Endothelial cell of umbilical vein (primary cell): Measurements from ENCODE around the gene GSTP1. TPM values are rescaled to one million over a fixed set of nuclear protein-coding genes. Genes with fewer than 3 reads are reported as not detected.
"Not testable (repeated sequence)": the region's sequence is repeated elsewhere in the genome, so short reads cannot be mapped to it uniquely, and the experiment has no call there.

Experiments
- BruUV-seq: library from RNA; stranded (reverse); fragments of 400-500 nt; replicated peaks from 2 replicates; lab custom pipeline; 2021; lab: Mats Ljungman, UMichigan
- CTCF ChIA-PET: fragments of 300-600, 350-600 bp; sonication (Branson Sonifier 250); formaldehyde crosslinking; loops from one replicate; lab custom pipeline; 2021; ENCODE audit warnings: antibody characterized with exemption, inconsistent platforms; lab: Charles Lee
- POLR2A ChIA-PET: fragments of 300-600, 350-600 bp; sonication (Branson Sonifier 250); formaldehyde crosslinking; loops from one replicate; lab custom pipeline; 2021; ENCODE audit warnings: antibody characterized with exemption, inconsistent platforms; lab: Charles Lee
- DNase-seq: peaks from one replicate; pipeline ENCODE4 v3.0.0-alpha.2; 2011; ENCODE audit warnings: low read depth, low spot score
- FAIRE-seq: peaks from 2 replicates; lab custom pipeline; 2011; peaks lifted over from hg19 to GRCh38; lab: Jason Lieb, UNC
- H2AFZ ChIP-seq: 2 replicates; pipeline ENCODE4 v1.6.0; 2012; ENCODE audit warnings: low read depth, low read length, control low read depth, inconsistent platforms
- H3K27ac ChIP-seq: 2 replicates; pipeline ENCODE4 v1.5.1; 2011; ENCODE audit warnings: low read depth, mild to moderate bottlenecking, control low read depth, low read length, moderate library complexity; ENCODE audit not compliant: insufficient read depth
- H3K27me3 ChIP-seq, 2 experiments: 2 replicates each; pipeline versions ENCODE4 v1.6.0 to v1.6.1; 2011; ENCODE audit warnings: low read length in 2 of 2, mixed read lengths in 1 of 2; ENCODE audit not compliant: control insufficient read depth in 2 of 2, insufficient read depth in 2 of 2
- H3K36me3 ChIP-seq, 2 experiments: 2 replicates in 1 of 2; 3 replicates in 1 of 2; pipeline ENCODE4 v1.5.1; 2011; ENCODE audit warnings: low read length in 2 of 2, mild to moderate bottlenecking in 1 of 2, moderate library complexity in 1 of 2; ENCODE audit not compliant: control insufficient read depth in 2 of 2, insufficient read depth in 2 of 2; ENCODE audit errors: extremely low read depth in 1 of 2
- H3K4me1 ChIP-seq: 3 replicates; pipeline ENCODE4 v1.5.1; 2011; ENCODE audit warnings: mild to moderate bottlenecking, low read length; ENCODE audit not compliant: control insufficient read depth, insufficient read depth; ENCODE audit errors: extremely low read depth
- H3K4me2 ChIP-seq: 2 replicates; pipeline ENCODE4 v1.6.1; 2011; ENCODE audit warnings: low read length, control low read depth, mixed read lengths; ENCODE audit not compliant: insufficient read depth
- H3K4me3 ChIP-seq, 3 experiments: fragments of 200-600 bp in 1 of 3; sonication (generic), shearing (Covaris generic) in 1 of 3; replicated peaks in 1 of 3; 2 replicates each; pipeline ENCODE4 v1.5.1; 2011 to 2016; ENCODE audit warnings: control low read depth in 3 of 3, low read length in 3 of 3, mild to moderate bottlenecking in 2 of 3, inconsistent platforms in 1 of 3, low read depth in 1 of 3, moderate library complexity in 1 of 3; ENCODE audit not compliant: insufficient read depth in 1 of 3
- H3K79me2 ChIP-seq: 2 replicates; pipeline ENCODE4 v1.6.0; 2012; ENCODE audit warnings: low read length, inconsistent platforms; ENCODE audit not compliant: control insufficient read depth, insufficient read depth
- H3K9ac ChIP-seq: replicated peaks from 2 replicates; pipeline ENCODE3; 2011; ENCODE audit warnings: low read length, control low read depth; ENCODE audit not compliant: insufficient read depth; ENCODE audit errors: extremely low read depth
- H3K9me1 ChIP-seq: replicated peaks from 3 replicates; pipeline ENCODE4 v1.6.0; 2011; ENCODE audit warnings: mild to moderate bottlenecking, low read length; ENCODE audit not compliant: control insufficient read depth, insufficient read depth; ENCODE audit errors: extremely low read depth
- H3K9me3 ChIP-seq: replicated peaks from 2 replicates; pipeline ENCODE4 v1.5.1; 2012; ENCODE audit warnings: low read length, inconsistent platforms; ENCODE audit not compliant: control insufficient read depth, insufficient read depth
- H4K20me1 ChIP-seq: replicated peaks from 2 replicates; pipeline ENCODE3; 2011; ENCODE audit warnings: mild to moderate bottlenecking, low read length; ENCODE audit not compliant: control insufficient read depth, insufficient read depth; ENCODE audit errors: extremely low read depth
- EZH2 ChIP-seq: IDR thresholded peaks from 2 replicates; pipeline ENCODE4 v1.6.1; 2012; ENCODE audit warnings: borderline replicate concordance, low read depth, mild to moderate bottlenecking, moderate library complexity, low read length, inconsistent platforms; ENCODE audit not compliant: severe bottlenecking
- FOS ChIP-seq: IDR thresholded peaks from 2 replicates; pipeline ENCODE4 v1.6.1; 2011; ENCODE audit warnings: mild to moderate bottlenecking, low read length, moderate library complexity, borderline replicate concordance; ENCODE audit not compliant: insufficient read depth
- GATA2 ChIP-seq: IDR thresholded peaks from 2 replicates; pipeline ENCODE4 v1.7.0; 2011; ENCODE audit warnings: low read depth, mild to moderate bottlenecking, moderate library complexity, mixed read lengths, low read length; ENCODE audit not compliant: insufficient read length, insufficient read depth
- JUN ChIP-seq: IDR thresholded peaks from 2 replicates; pipeline ENCODE4 v1.6.1; 2011; ENCODE audit warnings: borderline replicate concordance, low read depth; ENCODE audit not compliant: insufficient read length, insufficient read depth
- MYC ChIP-seq: IDR thresholded peaks from one replicate; pipeline ENCODE4 v1.6.1; 2011; ENCODE audit warnings: mild to moderate bottlenecking, low read depth, low read length
- POLR2A ChIP-seq: IDR thresholded peaks from 2 replicates; pipeline ENCODE4 v1.6.1; 2012; ENCODE audit warnings: low read depth, mild to moderate bottlenecking, control low read depth, low read length
- POLR2AphosphoS5 ChIP-seq: IDR thresholded peaks from 2 replicates; pipeline ENCODE4 v1.6.1; 2012; ENCODE audit warnings: low read depth, mild to moderate bottlenecking, control low read depth, low read length, moderate library complexity; ENCODE audit not compliant: insufficient read depth
- dilution Hi-C: fragments of 300-500 bp; cut with MboI; formaldehyde crosslinking; loops from one replicate; pipeline ENCODE4 v1.15.0; 2019; ENCODE audit warnings: low sequenced_read_pairs; ENCODE audit not compliant: extremely low pct_ligation_motif_present
- intact Hi-C: fragments of 100-400 bp; cut with micrococcal nuclease; formaldehyde crosslinking; loops from one replicate; pipeline ENCODE4 v1.10.0; 2022
- polyA plus RNA-seq, 4 experiments: library from polyadenylated mRNA; depleted of rRNA in 3 of 4; stranded (reverse) in 3 of 4; unstranded in 1 of 4; fragments of >200 nt; gene quantifications; 2 replicates each; pipeline versions ENCODE4 v1.2.1 to v1.2.3, GENCODE V29; 2011 to 2012; ENCODE audit warnings: missing spikeins in 1 of 4
- total RNA-seq: library from RNA; stranded (reverse); gene quantifications from 2 replicates; pipeline ENCODE4 v1.2.3, GENCODE V29; 2021
- TF ChIP-seq, protein P1 (sequence below), 2 donors: IDR thresholded peaks; 1 replicate in 1 of 2; 2 replicates in 1 of 2; pipeline ENCODE4 v1.5.1; 2011; ENCODE audit warnings: low read length in 2 of 2, mild to moderate bottlenecking in 2 of 2, moderate library complexity in 2 of 2, control low read depth in 1 of 2, inconsistent platforms in 1 of 2, low read depth in 1 of 2; ENCODE audit not compliant: insufficient read depth in 1 of 2; ENCODE audit errors: extremely low read depth in 1 of 2
- TF ChIP-seq, protein P2 (sequence below): IDR thresholded peaks from 2 replicates; pipeline ENCODE4 v1.6.1; 2011; ENCODE audit not compliant: insufficient read depth, insufficient read length

GSTP1 gene
- total and polyA plus RNA-seq, 2 donors (not counting 3 experiments of a cell fraction or from before 2014, with no cell fraction given) = 962 to 2,277 TPM

GRCh38 chr11:67617243-67617953 is 33.8 kb downstream of the GSTP1 start:
- H3K27ac ChIP-seq = no peak overlapping the region
- H3K4me1 ChIP-seq = no peaks in the 10 kb centered on the region
- no peak for DNase-seq
- FAIRE-seq = no peak
- H3K9me3 ChIP-seq = no peaks in the 10 kb centered on the region
- no peaks in the 10 kb centered on the region for H3K36me3 ChIP-seq
- CTCF ChIA-PET = interaction anchor here (6.8 kb wide), 1 partner anchor 11 kb away, joined by 98 read pairs; the partner anchor contains the start of gene NUDT8
- no peaks in the 10 kb centered on the region for H3K79me2 ChIP-seq
- H2AFZ ChIP-seq = no peak overlapping the region
- H3K9ac ChIP-seq = no peak overlapping the region
- H4K20me1 ChIP-seq = no peaks in the 10 kb centered on the region
- H3K4me2 ChIP-seq = no peak overlapping the region
- no TSS peak for BruUV-seq
- POLR2A ChIA-PET = no interaction called here
- intact Hi-C loops = no loop called here
- peaks cover 14 to 21% of the 10 kb centered on the region in 2 experiments for H3K27me3 ChIP-seq
- H3K9me1 ChIP-seq = no peaks in the 10 kb centered on the region
- dilution Hi-C loops = no loop called here
- H3K4me3 ChIP-seq = no peak overlapping the region
- TF ChIP-seq, protein P1, sequence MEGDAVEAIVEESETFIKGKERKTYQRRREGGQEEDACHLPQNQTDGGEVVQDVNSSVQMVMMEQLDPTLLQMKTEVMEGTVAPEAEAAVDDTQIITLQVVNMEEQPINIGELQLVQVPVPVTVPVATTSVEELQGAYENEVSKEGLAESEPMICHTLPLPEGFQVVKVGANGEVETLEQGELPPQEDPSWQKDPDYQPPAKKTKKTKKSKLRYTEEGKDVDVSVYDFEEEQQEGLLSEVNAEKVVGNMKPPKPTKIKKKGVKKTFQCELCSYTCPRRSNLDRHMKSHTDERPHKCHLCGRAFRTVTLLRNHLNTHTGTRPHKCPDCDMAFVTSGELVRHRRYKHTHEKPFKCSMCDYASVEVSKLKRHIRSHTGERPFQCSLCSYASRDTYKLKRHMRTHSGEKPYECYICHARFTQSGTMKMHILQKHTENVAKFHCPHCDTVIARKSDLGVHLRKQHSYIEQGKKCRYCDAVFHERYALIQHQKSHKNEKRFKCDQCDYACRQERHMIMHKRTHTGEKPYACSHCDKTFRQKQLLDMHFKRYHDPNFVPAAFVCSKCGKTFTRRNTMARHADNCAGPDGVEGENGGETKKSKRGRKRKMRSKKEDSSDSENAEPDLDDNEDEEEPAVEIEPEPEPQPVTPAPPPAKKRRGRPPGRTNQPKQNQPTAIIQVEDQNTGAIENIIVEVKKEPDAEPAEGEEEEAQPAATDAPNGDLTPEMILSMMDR (IDR thresholded peaks at IDR 0.05; ENCODE audit: extremely low read depth in 1 of 2, insufficient read depth in 1 of 2, low read depth in 1 of 2, low read length in 2 of 2) = no peak
- TF ChIP-seq POLR2AphosphoS5 (no peak), GATA2 (no peak), EZH2 (no peak), JUN (no peak), FOS (no peak), POLR2A (no peak), MYC (no peak)
- TF ChIP-seq, protein P2, sequence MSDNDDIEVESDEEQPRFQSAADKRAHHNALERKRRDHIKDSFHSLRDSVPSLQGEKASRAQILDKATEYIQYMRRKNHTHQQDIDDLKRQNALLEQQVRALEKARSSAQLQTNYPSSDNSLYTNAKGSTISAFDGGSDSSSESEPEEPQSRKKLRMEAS = no peak

GRCh38 chr11:67618901-67619659 is 35.5 kb downstream of the GSTP1 start:
- H3K36me3 ChIP-seq, FAIRE-seq, POLR2A ChIA-PET, H3K4me3 ChIP-seq, intact Hi-C loops, H3K4me2 ChIP-seq, H3K4me1 ChIP-seq, DNase-seq, H3K27ac ChIP-seq, H3K9ac ChIP-seq, H3K79me2 ChIP-seq, H3K9me1 ChIP-seq, H4K20me1 ChIP-seq, H3K9me3 ChIP-seq, dilution Hi-C loops, H2AFZ ChIP-seq, BruUV-seq: not testable (repeated sequence)
- CTCF ChIA-PET = interaction anchor here (2.3 kb wide), 1 partner anchor 11 kb away, joined by 11 read pairs; the partner anchor contains the start of gene NUDT8
- H3K27me3 ChIP-seq = peaks cover 14 to 21% of the 10 kb centered on the region in 2 experiments
